DLD1 (cell line): ENCODE measurements around the gene SEMA3E.
"Not testable (repeated sequence)": the region's sequence is repeated elsewhere in the genome, so short reads cannot be mapped to it uniquely, and the experiment has no call there.

Source experiments
- in situ Hi-C: cut with HindIII; loops from 2 replicates; pipeline ENCODE4 v1.10.0; 2017; ENCODE audit warnings: low sequenced_read_pairs

The SEMA3E gene

DNA sequence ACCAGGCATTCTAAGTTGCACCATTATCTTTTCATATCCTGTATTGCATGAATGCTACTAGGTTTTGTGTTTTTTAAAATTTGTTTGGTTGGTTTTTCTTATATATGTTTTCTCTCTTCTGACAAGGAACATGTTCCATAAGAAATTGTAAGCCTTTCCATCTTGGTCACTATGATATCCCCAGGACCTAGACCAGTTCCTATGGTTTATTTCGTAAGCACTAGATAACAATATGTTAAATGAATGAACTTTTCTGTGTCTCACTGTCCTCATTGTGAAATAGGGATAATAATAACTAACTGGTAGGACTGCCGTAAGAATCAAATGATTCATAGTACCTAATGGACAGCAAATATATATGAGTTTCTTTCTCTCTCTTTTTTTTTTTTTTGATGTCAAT, 146.3 kb downstream of the SEMA3E start:
- in situ Hi-C loops = no loop called here

- in situ Hi-C loops = no loop called here
These were observed 154.3 kb downstream of the SEMA3E start for GRCh38 chr7:83494683-83495082.

GRCh38 chr7:83492802-83493201, 156.1 kb downstream of the SEMA3E start:
- in situ Hi-C loops = no loop called here

DNA sequence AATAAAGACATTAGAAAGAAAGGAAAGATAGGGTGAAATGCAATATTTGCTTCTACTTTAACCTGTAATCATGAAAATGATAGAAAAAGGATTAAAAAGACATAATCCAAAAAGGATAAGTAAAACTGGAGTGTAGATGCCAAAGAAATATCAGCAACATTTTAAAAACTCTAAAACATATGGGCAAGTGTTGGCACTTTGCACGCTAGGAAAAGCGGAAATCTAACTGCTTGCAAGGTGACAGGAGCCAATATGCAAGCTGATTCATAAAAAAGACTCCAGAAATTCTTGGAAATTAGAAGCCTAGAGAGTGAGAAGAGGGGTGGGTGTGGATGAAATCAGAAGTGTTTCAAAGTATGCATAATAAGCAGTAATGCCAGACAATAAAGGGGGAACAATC, 161.1 kb downstream of the SEMA3E start:
- in situ Hi-C loops = no loop called here

DNA sequence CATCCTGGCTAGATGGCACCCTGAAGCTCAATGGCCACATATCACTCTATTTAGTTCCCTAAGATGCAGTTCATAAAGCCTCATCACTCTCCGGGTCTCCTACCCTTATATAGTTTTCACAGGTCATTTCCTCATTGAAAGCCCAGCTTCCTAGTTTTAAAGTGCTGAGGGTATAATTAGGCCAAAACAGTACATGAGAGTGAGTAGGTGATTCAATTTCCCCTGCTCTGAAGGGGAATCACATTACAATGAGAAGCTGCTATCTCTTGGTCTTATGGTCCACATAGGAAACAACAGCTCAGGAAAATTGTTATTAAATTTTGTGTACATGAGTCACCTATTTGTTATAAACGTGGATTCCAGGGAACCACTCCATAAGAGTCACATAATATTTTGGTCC, 162.0 kb downstream of the SEMA3E start:
- in situ Hi-C loops = no loop called here

GRCh38 chr7:83486536-83486935, 162.4 kb downstream of the SEMA3E start:
- in situ Hi-C loops = no loop called here

GRCh38 chr7:83484826-83485225, 164.1 kb downstream of the SEMA3E start:
- in situ Hi-C loops = no loop called here

DNA sequence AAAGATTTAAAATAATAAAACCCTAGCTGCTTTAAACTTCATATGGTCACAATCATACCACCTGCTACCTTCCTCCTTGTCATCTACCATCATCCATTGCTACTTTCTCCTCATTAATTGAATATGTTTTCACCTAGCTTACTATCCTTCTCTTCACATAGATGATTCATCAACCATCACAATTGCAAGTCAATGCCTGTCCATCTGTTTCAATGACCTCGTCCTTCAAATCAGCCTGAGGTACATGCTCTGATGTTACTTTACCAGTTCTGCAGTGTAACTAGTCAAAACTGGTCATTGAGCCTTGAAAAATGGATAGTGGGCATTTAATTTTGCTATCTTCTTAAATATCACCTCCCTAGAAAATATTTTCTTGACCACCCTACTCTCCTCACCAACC, 164.7 kb downstream of the SEMA3E start:
- in situ Hi-C loops = no loop called here

DNA sequence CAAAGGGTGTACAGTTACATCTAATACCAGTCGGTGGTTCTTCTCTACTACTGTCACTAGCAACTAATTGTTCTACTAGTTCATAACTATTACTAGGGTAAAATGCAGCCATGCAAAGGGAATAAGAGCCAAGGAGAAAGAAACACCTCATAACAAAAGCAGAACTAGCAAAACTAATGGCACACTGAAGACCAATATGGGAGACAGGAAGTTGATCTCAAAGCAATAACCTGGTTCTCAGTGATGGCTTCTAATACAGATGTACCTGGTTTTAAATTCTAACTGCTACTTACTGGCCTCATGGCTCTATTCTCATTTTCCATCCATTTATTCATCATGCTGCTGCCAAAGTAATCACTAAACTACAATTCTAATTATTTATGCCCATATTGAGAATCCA, 170.3 kb downstream of the SEMA3E start:
- in situ Hi-C loops = no loop called here

GRCh38 chr7:83476511-83477050, 172.4 kb downstream of the SEMA3E start:
- in situ Hi-C loops = no loop called here

DNA sequence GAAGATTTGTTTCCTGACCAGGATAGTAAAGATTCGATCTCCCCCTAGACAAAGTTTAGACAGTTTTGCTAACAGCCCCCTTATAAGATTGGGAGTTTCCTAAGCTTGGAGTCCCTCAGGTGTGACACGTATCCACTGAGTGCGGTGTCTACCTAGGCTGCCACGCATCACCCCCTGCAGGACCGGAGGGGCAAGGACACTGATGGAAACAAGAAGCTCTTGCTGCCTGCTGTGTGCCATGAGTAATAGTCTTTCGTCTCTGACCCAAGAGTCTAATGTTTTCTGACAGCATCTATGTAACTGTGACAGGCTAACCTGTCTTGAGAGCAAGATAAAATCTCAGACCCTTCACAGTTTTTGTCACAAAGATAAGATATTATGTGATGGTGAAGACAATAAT, 173.5 kb downstream of the SEMA3E start:
- in situ Hi-C loops = no loop called here

DNA sequence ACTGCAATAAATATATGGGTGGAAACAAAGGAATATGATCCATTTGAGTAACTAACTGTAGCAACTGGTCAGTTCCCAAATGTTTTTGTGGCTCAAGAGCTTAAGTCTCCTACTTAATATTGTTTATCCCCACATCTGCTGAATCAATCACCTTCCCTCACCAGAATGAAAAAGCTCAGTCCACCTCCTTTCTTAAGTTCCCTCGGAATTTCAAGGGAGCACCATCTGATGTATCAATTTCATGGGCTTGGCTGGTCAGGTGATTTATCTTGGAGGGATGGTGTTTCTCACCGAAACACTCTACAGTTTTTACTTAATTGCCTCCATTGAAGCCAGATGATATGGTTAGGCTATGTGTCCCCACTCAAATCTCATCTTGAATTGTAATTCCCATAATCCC, 176.6 kb downstream of the SEMA3E start:
- in situ Hi-C loops = no loop called here

DNA sequence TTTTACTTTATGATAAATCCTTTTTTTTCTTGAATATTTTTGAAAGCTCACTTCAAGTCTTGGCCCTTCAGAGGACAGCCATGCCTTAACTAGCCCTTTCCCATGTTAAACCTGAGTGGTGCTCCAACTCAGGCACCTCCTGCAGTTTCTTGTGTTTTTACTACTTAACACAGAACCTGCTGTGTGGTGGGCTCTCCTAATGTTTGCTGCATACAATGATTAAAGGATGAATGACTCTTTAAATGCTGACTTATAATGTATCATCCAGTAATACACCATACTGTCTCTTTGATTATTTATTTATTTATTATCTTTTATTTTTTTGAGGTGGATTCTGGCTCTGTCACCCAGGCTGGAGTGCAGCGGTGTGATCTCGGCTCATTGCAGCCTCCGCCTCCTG, 179.4 kb downstream of the SEMA3E start:
- in situ Hi-C loops = no loop called here

- in situ Hi-C loops = no loop called here
These were observed 179.9 kb downstream of the SEMA3E start for GRCh38 chr7:83469076-83469475.

DNA sequence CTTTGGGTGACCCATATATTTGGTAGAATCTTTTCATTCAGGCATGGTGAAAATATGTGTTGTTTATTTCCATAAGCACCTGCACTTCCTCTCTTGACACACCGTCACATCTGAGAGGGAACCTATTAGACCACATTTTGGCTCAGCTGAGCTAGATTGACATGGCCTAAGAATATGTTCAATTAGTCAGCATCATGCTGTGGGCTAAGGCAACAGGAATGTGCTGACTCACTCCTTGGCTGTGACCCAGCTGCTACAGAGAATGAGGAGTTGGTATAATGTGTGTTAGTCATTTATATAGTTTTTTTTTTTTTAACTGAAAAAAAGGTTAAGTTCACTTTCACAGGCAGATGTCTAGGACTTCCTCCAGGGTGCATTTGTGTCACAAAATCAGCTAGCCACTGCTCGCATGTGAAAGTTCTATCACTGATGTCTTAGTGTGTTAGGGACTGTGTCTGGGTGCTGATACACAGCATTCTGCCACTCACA, 180.6 kb downstream of the SEMA3E start:
- in situ Hi-C loops = no loop called here

GRCh38 chr7:83467493-83467892, 181.4 kb downstream of the SEMA3E start:
- in situ Hi-C loops = no loop called here

DNA sequence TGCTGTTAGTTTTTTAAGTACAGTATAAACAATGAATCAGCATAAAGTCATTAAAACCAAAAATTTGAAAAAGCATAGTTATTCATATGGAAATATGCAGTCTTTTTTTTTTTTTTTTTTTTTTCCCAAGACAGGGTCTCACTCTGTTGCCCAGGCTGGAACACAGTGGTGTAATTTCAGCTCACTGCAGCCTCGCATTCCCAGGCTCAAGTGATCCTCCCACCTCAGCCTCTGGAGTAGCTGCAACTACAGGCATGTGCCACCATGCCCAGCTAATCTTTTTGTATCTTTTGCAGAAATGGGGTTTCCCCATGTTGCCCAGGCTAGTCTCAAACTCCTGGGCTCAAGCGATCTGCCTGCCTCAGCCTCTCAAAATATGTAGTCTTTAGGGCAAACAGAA, 182.0 kb downstream of the SEMA3E start:
- in situ Hi-C loops = no loop called here

DNA sequence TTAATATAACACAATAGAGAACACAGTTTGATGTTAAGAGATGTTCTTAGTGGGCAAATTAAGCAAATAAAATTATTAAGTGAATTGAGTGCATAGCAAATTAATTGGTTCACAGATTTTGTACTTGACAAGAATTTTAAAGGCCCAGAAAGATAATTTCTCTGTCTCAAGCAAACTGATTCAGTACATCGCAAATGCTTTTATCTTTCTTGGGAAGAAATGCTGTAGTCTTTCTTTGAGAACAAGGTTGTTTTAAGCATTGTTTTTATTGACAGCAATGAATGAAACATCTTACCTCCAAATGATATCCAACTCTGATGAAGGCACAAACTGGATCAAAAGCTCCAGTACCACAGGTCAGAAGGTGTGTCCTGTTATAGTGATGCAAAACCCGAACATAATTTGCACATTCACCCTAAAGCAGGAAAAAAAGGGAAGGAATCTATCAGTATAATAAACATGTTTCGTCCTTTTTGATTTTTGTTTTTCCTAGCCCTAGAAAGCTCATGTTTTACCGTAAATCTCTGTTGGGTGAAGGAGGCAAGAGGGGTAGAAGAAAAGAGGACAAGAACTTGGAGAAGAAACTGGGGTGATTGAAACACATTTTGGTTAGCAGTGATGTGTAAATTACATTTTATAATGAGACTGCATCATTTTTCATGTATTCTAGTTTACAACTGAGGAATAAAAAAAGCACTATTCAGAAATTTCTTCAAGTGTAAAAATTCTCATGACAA, 182.6 kb downstream of the SEMA3E start:
- in situ Hi-C loops = no loop called here

DNA sequence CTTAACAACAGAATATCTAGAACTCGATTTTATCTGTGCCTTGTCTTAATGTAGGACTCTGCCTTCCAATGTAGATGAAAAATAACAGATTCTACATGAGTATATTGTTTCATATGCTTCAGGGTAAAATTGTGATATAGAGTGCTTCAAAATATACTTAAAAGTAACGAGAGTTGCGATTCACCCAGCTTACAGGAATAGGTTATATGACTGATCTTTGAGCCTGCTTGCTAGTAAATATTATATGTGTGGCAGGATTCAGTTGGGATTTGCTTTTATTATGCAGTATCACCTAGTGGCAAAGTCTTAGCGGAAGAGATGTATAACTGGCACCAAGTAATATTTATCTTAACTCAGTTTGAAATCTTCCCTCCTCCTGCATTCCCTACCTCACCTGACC, 183.3 kb downstream of the SEMA3E start:
- in situ Hi-C loops = no loop called here

GRCh38 chr7:83461820-83462219, 187.1 kb downstream of the SEMA3E start:
- in situ Hi-C loops = not testable (repeated sequence)

GRCh38 chr7:83459930-83460653, 188.8 kb downstream of the SEMA3E start:
- in situ Hi-C loops = not testable (repeated sequence)
